IPS-18a (cell line): Measurements from ENCODE around the gene CAVIN1.
"Not testable (repeated sequence)": the region's sequence is repeated elsewhere in the genome, so short reads cannot be mapped to it uniquely, and the experiment has no call there.

Source experiments
- H3K27ac ChIP-seq: one replicate; pipeline ENCODE4 v1.5.1; 2013; ENCODE audit warnings: low read length
- H3K27me3 ChIP-seq: one replicate; pipeline ENCODE4 v1.6.1; 2013; ENCODE audit warnings: mild to moderate bottlenecking, low read length; ENCODE audit not compliant: control insufficient read depth, insufficient read depth
- H3K36me3 ChIP-seq: one replicate; pipeline ENCODE4 v1.6.1; 2013; ENCODE audit warnings: low read depth, low read length; ENCODE audit not compliant: control insufficient read depth
- H3K4me1 ChIP-seq: one replicate; pipeline ENCODE4 v1.6.1; 2013; ENCODE audit warnings: low read depth, low read length; ENCODE audit not compliant: control insufficient read depth
- H3K4me3 ChIP-seq: one replicate; pipeline ENCODE4 v1.5.1; 2013; ENCODE audit warnings: low read length
- H3K9ac ChIP-seq: one replicate; pipeline ENCODE4 v1.6.1; 2013; ENCODE audit warnings: mild to moderate bottlenecking, low read length, moderate library complexity
- H3K9me3 ChIP-seq: one replicate; pipeline ENCODE4 v1.6.1; 2013; ENCODE audit warnings: low read depth, low read length; ENCODE audit not compliant: control insufficient read depth

Gene CAVIN1

DNA sequence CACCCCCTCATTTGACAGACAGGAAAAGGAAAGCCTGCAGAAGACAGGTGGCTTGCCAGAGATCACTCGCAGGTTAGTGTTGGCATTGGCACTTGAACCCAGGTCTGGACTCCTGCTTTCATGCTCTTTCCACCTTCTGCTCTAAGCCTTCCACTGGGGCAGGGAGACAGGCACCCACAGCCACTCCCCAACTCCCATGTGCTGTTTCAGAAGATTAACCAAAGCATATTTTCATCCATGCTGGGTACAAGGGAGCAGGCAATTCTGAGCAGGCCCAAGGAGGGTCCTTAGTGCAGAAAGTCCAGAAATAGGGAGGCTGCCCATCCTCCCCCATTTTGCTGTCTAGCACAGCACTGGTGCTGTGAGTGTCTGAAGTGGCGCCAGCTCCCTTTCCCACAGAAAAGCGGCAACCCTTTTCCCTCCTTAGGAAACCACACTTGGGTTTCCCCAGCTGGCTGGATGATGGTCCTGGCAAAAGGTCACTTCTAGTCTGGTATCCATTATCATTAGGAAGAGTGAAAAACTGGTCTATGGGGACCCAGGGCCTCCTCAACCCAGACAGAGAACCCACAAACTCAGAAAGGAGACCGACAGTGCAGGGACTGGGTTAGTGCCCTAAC lies 2.0 kb upstream of the CAVIN1 start:
- Histone ChIP-seq H3K27ac (no peak overlapping the region), H3K9ac (no peak overlapping the region), H3K27me3 (peaks cover 45% of the 10 kb centered on the region)

DNA sequence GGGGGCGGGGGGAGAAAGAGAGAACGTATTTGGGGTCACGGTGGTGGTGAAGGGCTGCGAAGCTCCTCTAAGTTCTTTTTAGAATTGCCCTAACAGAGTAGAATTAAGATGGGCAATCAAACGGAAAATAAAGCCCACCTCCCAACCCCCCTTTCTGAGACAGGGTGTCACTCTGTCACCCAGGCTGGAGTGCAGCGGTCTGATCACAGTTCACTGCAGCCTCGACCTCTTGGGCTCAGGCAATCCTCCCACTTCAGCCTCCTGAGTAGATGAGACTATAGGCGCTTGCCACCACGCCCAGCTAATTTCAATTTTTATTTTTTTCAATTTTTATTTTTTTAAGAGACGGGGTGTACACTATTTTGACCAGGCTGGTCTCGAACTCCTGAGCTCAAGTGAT lies 710 bp upstream of the CAVIN1 start:
- Histone ChIP-seq H3K27me3 (peaks cover 46% of the 10 kb centered on the region), H3K4me3 (peak overlapping the region; percentile 78), H3K27ac (no peak overlapping the region), H3K9ac (peak overlapping the region; percentile 51), H3K36me3 (no peaks in the 10 kb centered on the region), H3K9me3 (no peaks in the 10 kb centered on the region), H3K4me1 (peaks cover 8% of the 10 kb centered on the region)

More for the DNA sequence above, 2.0 kb upstream of the CAVIN1 start:
- Histone ChIP-seq H3K4me1 (peaks cover 8% of the 10 kb centered on the region), H3K9me3 (no peaks in the 10 kb centered on the region), H3K36me3 (no peaks in the 10 kb centered on the region), H3K4me3 (no peak overlapping the region)

DNA sequence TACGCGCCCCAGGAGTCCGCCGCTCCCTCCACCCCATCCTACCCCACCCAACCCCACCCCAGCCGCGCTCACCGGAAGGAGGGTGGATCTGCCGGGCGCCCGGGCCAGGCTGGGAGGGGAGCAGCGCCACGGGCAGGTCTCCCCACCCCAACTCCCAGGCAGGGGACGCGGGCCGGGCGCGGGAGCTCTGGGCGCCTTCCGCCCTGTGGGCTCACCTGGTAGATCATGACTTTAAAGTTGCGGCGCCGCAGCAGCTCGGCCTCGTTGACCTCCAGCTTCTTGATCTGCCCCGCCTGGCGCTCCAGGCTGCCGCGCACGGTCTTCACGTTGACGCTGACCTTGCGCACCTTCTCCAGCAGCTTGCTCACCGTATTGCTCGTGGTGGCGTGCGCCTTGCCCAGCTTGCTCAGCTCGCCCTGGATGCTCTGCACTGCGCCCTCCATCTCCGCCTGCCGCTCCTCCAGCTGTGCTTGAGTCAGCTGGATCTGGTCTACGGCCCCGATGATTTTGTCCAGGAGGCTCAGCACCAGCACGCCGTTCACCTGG lies 571 bp downstream of the CAVIN1 start:
- Histone ChIP-seq H3K9me3 (no peaks in the 10 kb centered on the region), H3K4me3 (peak overlapping the region; percentile 78), H3K9ac (peak overlapping the region; percentile 42), H3K36me3 (no peaks in the 10 kb centered on the region), H3K4me1 (peaks cover 5% of the 10 kb centered on the region), H3K27me3 (peaks cover 46% of the 10 kb centered on the region), H3K27ac (no peak overlapping the region)

- Histone ChIP-seq H3K9ac (peak overlapping the region; percentile 42), H3K27ac (no peak overlapping the region), H3K36me3 (no peaks in the 10 kb centered on the region), H3K4me3 (peak overlapping the region; percentile 78), H3K27me3 (peaks cover 46% of the 10 kb centered on the region), H3K4me1 (peaks cover 5% of the 10 kb centered on the region), H3K9me3 (no peaks in the 10 kb centered on the region)
Measured at GRCh38 chr17:42421507-42422338, 1.3 kb downstream of the CAVIN1 start.

GRCh38 chr17:42421136-42421506 lies 1.9 kb downstream of the CAVIN1 start:
- H3K27ac ChIP-seq, result no peak overlapping the region
- no peak overlapping the region for H3K9ac ChIP-seq

DNA sequence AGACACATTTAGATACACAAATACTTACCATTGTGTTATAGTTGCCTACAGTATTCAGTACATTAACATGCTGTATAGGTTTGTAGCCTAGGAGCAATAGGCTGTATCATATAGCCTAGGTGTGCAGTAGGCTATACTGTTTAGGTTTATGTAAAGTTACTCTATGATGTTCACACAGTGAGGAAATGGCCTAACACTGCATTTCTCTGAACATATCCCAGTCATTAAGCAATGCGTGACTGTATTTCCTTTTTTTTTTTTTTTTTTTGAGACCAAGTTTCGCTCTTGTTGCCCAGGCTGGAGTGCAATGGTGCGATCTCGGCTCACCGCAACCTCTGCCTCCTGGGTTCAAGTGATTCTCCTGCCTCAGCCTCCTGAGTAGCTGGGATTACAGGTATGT lies 5.1 kb downstream of the CAVIN1 start:
- not testable (repeated sequence) for H3K4me3 ChIP-seq, H3K9me3 ChIP-seq, H3K36me3 ChIP-seq, H3K27ac ChIP-seq, H3K9ac ChIP-seq
- H3K4me1 ChIP-seq, result peaks cover 15% of the 10 kb centered on the region
- peaks cover 30% of the 10 kb centered on the region for H3K27me3 ChIP-seq

More at GRCh38 chr17:42421136-42421506, 1.9 kb downstream of the CAVIN1 start:
- Histone ChIP-seq H3K4me3 (peak overlapping the region; percentile 78), H3K36me3 (no peaks in the 10 kb centered on the region), H3K4me1 (peaks cover 5% of the 10 kb centered on the region), H3K27me3 (peaks cover 46% of the 10 kb centered on the region), H3K9me3 (no peaks in the 10 kb centered on the region)

DNA sequence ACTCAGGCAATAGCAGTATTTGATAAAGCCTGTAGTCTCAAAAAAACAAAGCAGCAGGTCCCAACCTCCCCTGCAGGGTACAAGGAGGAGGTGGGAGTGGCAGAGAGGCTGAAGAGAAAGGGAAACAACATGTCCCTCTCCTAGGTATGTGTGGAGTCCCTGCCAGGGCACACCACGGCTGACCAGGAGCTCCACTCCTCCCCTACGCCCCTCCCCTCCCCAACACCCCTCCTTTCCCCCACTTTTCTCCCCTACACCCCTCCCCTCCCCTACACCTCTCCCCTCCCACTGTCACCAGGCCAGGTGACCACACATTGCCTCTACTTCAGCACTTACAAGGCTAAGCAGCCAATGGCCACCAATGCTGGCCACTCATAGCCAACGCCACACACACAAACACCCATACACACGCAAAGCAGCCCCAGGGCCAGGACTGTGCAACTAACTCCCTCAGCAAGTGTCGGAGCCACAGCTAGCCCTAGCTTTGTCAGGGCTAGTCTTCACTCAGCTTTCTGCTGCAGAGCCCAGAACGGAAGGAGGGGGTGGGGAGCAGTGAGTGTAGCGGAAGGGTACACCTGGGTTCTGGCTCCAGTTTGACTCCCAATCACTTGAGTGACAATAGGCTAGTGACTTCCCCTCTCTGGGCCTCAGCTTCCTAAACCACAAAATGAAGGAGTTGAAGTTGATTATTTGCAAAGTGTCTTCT lies 8.2 kb downstream of the CAVIN1 start:
- no peaks in the 10 kb centered on the region for H3K9me3 ChIP-seq
- H3K9ac ChIP-seq, result no peak overlapping the region
- H3K27me3 ChIP-seq, result no peaks in the 10 kb centered on the region
- H3K4me3 ChIP-seq, result no peak overlapping the region
- H3K4me1 ChIP-seq, result peaks cover 10% of the 10 kb centered on the region
- H3K27ac ChIP-seq, result no peak overlapping the region
- H3K36me3 ChIP-seq, result no peaks in the 10 kb centered on the region

GRCh38 chr17:42413464-42414040 lies 9.5 kb downstream of the CAVIN1 start:
- Histone ChIP-seq H3K4me3 (no peak overlapping the region), H3K9me3 (no peaks in the 10 kb centered on the region), H3K4me1 (peaks cover 10% of the 10 kb centered on the region), H3K36me3 (no peaks in the 10 kb centered on the region), H3K9ac (no peak overlapping the region), H3K27me3 (no peaks in the 10 kb centered on the region), H3K27ac (no peak overlapping the region)

DNA sequence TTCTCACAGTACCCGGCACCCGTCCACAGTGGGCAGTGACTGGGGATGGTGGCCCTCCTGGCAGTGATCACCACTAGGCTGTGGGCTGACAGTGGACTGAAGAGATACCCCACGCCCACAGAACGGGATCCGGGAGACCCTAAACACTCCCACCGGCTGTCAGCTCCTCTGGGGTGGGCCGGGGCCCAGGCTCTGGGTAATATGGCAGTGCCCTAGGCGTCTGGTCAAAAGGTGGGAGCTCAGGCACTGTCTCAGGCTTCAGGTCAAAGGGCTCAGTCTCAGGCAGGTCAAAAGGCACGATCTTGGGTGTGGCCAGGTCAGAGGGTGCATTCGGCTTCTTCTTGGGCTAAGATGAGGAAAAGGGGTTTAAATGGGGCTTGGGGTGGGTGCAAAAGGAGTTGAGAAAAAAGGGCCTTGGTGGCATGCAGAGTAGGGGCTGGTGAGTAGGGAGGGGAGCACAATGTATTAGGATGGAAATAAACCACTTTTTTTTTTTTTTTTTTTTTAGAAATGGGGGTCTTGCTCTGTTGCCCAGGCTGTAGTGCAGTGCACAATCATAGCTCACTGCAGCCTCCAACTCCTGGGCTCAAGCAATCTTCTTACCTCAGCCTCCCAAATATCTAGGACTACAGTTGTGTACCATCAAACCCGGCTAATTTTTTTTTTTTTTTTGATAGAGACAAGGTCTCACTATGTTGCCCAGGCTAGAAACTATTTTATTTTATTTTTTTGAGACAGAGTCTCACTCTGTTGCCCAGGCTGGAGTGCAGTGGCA lies 11.0 kb downstream of the CAVIN1 start:
- Histone ChIP-seq H3K36me3 (no peaks in the 10 kb centered on the region), H3K9me3 (no peaks in the 10 kb centered on the region), H3K4me3 (no peak overlapping the region), H3K27me3 (no peaks in the 10 kb centered on the region), H3K9ac (no peak overlapping the region), H3K27ac (no peak overlapping the region), H3K4me1 (peaks cover 20% of the 10 kb centered on the region)

DNA sequence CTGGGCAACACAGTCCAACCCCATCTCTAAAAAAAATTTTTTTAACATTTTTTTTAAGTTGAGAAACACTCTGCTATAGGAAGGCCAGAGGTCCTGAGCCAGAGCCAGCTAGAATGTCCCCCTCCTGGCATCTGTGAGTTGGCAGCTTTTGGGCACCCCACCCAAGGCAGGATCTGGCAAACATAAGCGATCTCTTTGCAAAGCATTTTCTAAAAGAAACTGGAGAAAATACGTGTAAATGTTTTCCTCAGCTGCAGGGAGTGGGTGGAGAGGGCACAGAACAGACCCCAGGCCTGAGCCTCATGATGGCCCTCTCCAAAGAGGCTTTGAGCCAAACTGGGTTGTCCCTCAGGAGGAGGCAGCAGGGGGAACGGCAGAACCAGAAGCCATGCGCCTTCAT lies 11.7 kb downstream of the CAVIN1 start:
- no peak overlapping the region for H3K9ac ChIP-seq
- H3K4me3 ChIP-seq, result no peak overlapping the region
- H3K27ac ChIP-seq, result no peak overlapping the region
- H3K9me3 ChIP-seq, result no peaks in the 10 kb centered on the region
- H3K36me3 ChIP-seq, result no peaks in the 10 kb centered on the region
- H3K27me3 ChIP-seq, result no peaks in the 10 kb centered on the region
- peaks cover 20% of the 10 kb centered on the region for H3K4me1 ChIP-seq

GRCh38 chr17:42410319-42410685 lies 12.8 kb downstream of the CAVIN1 start:
- H3K9me3 ChIP-seq, result no peaks in the 10 kb centered on the region
- no peak overlapping the region for H3K9ac ChIP-seq
- H3K27me3 ChIP-seq, result no peaks in the 10 kb centered on the region
- H3K27ac ChIP-seq, result no peak overlapping the region
- peaks cover 20% of the 10 kb centered on the region for H3K4me1 ChIP-seq
- no peaks in the 10 kb centered on the region for H3K36me3 ChIP-seq
- H3K4me3 ChIP-seq, result no peak overlapping the region
